ENCODE measurements around the gene SCRN1.

Gene SCRN1

GRCh38 chr7:29889288-29889687, 100.3 kb downstream of the SCRN1 start:
- no peak for DNase-seq

- DNase-seq = no peak
Measured at GRCh38 chr7:29888006-29888405, 101.6 kb downstream of the SCRN1 start.

- DNase-seq = no peak
Measured at GRCh38 chr7:29886827-29887226, 102.8 kb downstream of the SCRN1 start.

- no peak for DNase-seq
Measured at GRCh38 chr7:29885626-29886025, 104.0 kb downstream of the SCRN1 start.

- DNase-seq = no peak
Measured at GRCh38 chr7:29884399-29885272, 105.0 kb downstream of the SCRN1 start.

GRCh38 chr7:29883462-29884398, 105.9 kb downstream of the SCRN1 start:
- no peak for DNase-seq

- no peak for DNase-seq
Measured at GRCh38 chr7:29882481-29882880, 107.1 kb downstream of the SCRN1 start.

GRCh38 chr7:29881724-29882123, 107.9 kb downstream of the SCRN1 start:
- DNase-seq = no peak

GRCh38 chr7:29879609-29880008, 110.0 kb downstream of the SCRN1 start:
- DNase-seq = peak in 2 of 4 experiments; percentile 47 to 49

GRCh38 chr7:29878081-29878688, 111.4 kb downstream of the SCRN1 start:
- DNase-seq = peak; percentile 68 to 75 (median 70)

GRCh38 chr7:29877196-29877595, 112.4 kb downstream of the SCRN1 start:
- no peak for DNase-seq

GRCh38 chr7:29875741-29876140, 113.9 kb downstream of the SCRN1 start:
- DNase-seq = no peak

- no peak for DNase-seq
Measured at GRCh38 chr7:29873644-29874294, 115.8 kb downstream of the SCRN1 start.

- peak in 2 of 4 experiments; percentile 16 to 26 for DNase-seq
Measured at GRCh38 chr7:29871787-29872398, 117.7 kb downstream of the SCRN1 start.

All from suppressor macrophage (primary cell).